AG10803 (cell line): ENCODE measurements around the gene R3HCC1L.

ENCODE experiments used
- DNase-seq: peaks from one replicate; pipeline ENCODE4 v3.0.0; 2010; ENCODE audit warnings: low read depth
- H3K4me3 ChIP-seq: 2 replicates; pipeline ENCODE4 v1.5.1; 2011; ENCODE audit warnings: mild to moderate bottlenecking, low read length, control low read depth
- TF ChIP-seq, protein P1 (sequence below): conservative IDR thresholded peaks from 2 replicates; pipeline ENCODE4 v1.5.1; 2011; ENCODE audit warnings: mild to moderate bottlenecking, low read length, control low read depth, inconsistent platforms

R3HCC1L gene

DNA sequence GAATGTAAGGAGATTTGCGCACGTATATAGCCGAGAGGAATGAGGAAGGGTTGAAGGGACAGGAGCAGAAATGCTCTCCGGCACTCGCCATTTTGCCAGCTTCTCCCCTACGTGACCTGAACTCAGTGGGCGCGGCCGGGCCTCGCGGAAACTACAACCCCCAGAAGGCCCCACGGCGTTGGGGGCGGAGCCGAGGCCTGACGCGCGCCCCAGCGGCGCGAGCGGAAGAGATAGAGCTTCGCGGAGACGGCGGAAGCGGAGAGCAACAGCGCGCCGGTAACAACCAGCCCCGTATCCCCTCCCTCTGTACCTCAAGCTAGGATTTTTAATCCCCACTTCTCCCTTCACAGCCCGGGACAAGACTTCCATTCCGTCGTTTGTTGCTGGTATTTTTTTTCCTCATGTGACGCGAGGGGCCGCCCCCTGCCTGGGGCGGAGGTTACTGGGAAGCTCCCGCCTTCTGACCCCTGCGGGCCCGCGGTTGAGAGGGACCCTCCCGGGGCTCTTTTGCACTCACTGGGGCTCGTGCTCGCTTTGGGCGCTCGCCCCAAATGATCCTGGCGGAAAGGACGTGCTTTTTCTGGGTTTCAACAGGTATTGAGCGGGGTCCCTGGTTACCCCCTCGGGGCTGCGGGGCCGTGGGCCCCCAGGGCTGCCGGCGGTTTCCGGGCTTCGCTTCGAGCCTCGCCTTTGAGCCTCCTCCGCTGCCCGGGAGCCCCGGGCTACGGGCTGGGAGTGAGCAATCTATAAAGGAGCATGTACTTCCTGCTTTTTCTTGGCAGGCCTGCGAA, at the start of gene R3HCC1L:
Gene R3HCC1L, plus strand, starts transcription at position 227 of the 791 bp plus-strand sequence. CDS start 73,458 bp downstream, outside the sequence.
- TF ChIP-seq, protein P1, sequence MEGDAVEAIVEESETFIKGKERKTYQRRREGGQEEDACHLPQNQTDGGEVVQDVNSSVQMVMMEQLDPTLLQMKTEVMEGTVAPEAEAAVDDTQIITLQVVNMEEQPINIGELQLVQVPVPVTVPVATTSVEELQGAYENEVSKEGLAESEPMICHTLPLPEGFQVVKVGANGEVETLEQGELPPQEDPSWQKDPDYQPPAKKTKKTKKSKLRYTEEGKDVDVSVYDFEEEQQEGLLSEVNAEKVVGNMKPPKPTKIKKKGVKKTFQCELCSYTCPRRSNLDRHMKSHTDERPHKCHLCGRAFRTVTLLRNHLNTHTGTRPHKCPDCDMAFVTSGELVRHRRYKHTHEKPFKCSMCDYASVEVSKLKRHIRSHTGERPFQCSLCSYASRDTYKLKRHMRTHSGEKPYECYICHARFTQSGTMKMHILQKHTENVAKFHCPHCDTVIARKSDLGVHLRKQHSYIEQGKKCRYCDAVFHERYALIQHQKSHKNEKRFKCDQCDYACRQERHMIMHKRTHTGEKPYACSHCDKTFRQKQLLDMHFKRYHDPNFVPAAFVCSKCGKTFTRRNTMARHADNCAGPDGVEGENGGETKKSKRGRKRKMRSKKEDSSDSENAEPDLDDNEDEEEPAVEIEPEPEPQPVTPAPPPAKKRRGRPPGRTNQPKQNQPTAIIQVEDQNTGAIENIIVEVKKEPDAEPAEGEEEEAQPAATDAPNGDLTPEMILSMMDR, result no peak
- peak; percentile 83 for DNase-seq
- H3K4me3 ChIP-seq, result peak within 1 kb of the TSS; percentile 94

DNA sequence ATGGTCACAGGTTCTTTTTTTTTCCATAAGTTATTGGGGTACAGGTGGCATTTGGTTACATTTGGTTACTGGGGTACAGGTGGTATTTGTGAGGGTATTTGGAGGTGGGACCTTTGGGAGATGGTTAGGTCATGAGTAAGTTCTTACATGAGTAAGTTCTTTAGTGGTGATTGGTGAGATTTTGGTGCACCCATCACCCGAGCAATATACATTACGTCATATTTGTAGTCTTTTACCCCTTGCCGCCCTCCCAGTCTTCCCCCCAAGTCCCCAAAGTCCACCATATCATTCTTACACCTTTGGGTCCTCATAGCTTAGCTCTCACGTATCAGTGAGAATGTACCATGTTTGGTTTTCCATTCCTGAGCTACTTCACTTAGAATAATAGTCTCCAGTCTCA, 49.2 kb upstream of the R3HCC1L start:
- DNase-seq, result no peak
- no peak overlapping the region for H3K4me3 ChIP-seq
- TF ChIP-seq, protein P1, result no peak

DNA sequence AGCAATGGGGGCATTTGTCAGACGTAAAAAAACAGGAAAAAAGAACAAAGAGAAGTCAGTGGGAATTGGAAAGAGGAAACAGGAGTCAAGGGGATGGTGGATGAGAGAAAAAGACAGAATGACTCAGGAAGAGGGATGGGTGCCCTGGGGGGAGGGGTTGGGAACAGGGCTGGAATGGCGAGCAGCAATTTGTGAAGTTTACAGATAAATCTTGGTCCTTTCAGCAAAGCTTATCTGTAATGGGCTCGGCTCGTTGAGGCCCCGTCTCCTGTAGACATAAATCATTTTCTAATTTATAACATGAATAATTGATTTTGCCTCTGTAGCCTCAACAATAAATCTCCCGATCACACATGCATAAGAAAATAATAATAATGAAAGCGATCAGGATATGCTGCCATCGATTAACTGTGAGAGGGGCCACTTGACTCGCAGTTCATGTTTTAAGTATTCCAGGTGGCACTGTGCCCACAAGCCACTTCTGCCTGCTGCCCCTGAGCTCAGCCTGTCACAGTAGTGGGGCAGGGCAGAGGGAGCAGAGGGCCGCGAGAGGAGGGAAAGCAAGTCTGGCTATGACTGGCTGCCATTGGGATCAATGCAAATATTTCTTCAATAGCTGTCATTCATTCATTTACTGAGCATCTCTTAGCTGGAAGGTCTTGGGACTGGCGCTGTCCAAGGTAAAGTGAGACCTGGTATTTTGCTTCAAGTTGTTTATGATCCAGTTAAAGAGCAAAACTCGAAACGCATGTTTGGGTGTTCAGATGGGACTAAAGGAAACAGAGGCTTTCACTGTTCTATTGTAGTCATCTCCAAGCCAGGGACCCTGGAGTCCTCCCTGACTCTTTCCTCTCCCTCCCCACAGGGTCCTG, 47.4 kb upstream of the R3HCC1L start:
- no peak overlapping the region for H3K4me3 ChIP-seq
- TF ChIP-seq, protein P1, result no peak
- DNase-seq, result no peak

DNA sequence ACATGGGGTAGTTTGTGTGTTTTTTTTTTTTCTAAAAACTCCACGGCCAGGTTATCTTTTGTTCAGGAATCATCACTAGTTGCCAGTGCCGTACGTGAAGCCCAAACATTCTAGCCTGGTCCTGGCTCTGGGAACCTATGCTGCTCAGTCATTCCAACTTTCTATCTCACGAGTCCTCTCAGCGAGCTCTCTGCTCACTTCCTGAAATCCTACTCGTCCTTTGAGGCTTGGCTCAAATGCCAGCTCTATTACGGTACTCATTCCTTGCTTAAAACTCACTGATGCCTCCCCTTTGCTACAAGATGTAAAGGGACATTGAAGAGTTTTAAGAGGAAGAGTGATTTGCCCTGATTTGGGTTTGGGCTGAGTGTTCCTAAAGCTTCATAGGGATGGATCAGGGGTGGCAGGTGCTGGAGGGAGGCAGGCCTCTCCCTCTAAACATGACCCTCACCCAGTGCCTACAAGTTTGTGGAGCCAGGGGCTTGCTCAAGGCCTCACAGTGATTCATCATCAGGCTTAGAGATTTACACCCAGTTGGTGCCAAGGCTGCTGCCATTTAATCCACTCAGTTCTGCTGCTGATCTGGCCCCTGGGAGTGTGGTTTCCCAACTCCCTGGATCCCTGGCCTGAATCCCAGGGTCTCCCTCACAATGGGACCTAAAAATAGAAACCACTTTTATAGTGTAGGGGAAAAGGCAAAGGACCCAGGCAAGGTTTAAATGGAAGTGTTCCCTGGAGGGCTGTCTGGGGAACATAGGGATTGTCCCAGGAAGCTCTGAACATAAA, 46.1 kb upstream of the R3HCC1L start:
- TF ChIP-seq, protein P1, result no peak
- peak; percentile 3 for DNase-seq
- H3K4me3 ChIP-seq, result no peak overlapping the region

DNA sequence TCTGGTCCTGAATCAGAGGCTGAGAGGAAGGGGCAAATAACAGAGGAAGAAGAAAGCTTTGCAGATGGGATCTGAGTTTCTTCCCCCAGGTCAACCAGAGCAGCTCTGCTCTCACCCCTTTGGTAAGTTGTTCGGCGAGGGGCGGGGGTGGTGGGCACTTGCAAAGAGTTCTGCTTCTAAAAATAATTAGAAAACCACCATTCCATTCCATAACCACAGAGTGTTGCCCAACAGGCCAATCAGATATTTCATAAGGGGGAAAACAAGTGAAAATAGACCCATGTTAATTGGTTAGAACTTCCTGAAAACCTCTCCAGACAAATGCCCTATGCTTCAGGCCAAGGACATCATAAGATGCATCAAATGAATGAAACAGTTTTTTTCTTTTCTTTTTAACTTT, 43.6 kb upstream of the R3HCC1L start:
- no peak overlapping the region for H3K4me3 ChIP-seq
- DNase-seq, result no peak
- TF ChIP-seq, protein P1, result no peak

DNA sequence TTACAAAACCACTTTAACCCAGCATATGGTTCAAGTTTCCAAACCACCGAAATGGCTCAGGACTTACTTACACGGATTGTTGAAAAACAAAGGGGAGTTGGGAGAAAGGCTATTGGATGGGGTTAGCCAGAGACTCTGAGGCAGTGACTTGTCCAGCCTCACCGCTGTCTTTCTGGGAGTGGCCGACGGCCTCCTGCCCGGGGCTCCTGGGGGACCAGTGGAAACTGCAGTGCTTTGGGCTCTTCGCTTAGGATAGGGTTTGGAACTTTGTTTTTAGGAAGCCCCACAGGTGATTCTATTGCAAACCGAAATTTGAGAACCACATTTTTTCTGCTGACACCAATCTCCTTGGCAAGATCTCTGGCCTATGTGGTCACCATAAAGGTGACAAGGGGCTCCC, 38.1 kb upstream of the R3HCC1L start:
- no peak for DNase-seq
- TF ChIP-seq, protein P1, result no peak
- no peak overlapping the region for H3K4me3 ChIP-seq
